Duodenal mucosa (tissue), 2 donors: Measurements from ENCODE around the gene KCNJ9.

Experiments used
- H3K27ac ChIP-seq: one replicate; pipeline ENCODE4 v1.7.0; 2013; ENCODE audit warnings: low read depth, low read length
- H3K27me3 ChIP-seq, 2 donors: one replicate each; pipeline ENCODE4 v1.7.0; 2013; ENCODE audit warnings: low read length in 2 of 2, control low read depth in 1 of 2; ENCODE audit not compliant: insufficient read depth in 2 of 2, control insufficient read depth in 1 of 2
- H3K36me3 ChIP-seq, 2 donors: one replicate each; pipeline ENCODE4 v1.7.0; 2013; ENCODE audit warnings: low read length in 2 of 2, control low read depth in 1 of 2; ENCODE audit not compliant: insufficient read depth in 2 of 2, control insufficient read depth in 1 of 2
- H3K4me1 ChIP-seq, 2 donors: one replicate each; pipeline ENCODE4 v1.7.0; 2013; ENCODE audit warnings: low read length in 2 of 2, control low read depth in 1 of 2; ENCODE audit not compliant: insufficient read depth in 2 of 2, control insufficient read depth in 1 of 2
- H3K4me3 ChIP-seq, 2 donors: one replicate each; pipeline ENCODE4 v1.7.0; 2013; ENCODE audit warnings: low read length in 2 of 2, low read depth in 1 of 2
- H3K9ac ChIP-seq, 2 donors: one replicate each; pipeline ENCODE4 v1.7.0; 2013; ENCODE audit warnings: low read length in 2 of 2, low read depth in 1 of 2
- H3K9me3 ChIP-seq, 2 donors: one replicate each; pipeline ENCODE4 v1.7.0; 2013; ENCODE audit warnings: low read length in 2 of 2, control low read depth in 1 of 2; ENCODE audit not compliant: control insufficient read depth in 1 of 2

The KCNJ9 gene

DNA sequence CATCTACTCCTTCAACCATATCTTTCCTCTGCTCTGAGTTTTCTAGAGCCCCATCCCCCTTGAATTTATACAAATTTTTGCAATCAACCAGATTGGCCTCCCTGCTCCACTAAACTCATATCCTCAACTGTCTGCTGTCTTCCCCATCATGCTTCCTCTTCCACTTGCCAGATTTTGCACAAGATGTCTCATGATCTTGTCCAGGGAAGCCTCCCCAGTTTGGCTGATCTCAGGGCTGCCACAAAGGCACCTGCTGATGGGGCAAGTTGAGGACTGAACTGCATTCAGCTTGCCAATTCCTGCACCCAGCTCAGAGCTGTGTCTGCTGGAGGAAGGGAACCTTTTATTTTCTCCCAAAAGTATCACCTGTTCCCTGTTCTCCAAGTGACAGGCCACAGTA is 3.9 kb upstream of the KCNJ9 start:
- Histone ChIP-seq H3K9me3 (no peaks in the 10 kb centered on the region), H3K9ac (no peak overlapping the region), H3K4me1 (peaks cover 0 to 6% of the 10 kb centered on the region in 2 donors), H3K36me3 (no peaks in the 10 kb centered on the region), H3K27me3 (peaks cover 32 to 33% of the 10 kb centered on the region in 2 donors), H3K4me3 (no peak overlapping the region), H3K27ac (no peak overlapping the region)

DNA sequence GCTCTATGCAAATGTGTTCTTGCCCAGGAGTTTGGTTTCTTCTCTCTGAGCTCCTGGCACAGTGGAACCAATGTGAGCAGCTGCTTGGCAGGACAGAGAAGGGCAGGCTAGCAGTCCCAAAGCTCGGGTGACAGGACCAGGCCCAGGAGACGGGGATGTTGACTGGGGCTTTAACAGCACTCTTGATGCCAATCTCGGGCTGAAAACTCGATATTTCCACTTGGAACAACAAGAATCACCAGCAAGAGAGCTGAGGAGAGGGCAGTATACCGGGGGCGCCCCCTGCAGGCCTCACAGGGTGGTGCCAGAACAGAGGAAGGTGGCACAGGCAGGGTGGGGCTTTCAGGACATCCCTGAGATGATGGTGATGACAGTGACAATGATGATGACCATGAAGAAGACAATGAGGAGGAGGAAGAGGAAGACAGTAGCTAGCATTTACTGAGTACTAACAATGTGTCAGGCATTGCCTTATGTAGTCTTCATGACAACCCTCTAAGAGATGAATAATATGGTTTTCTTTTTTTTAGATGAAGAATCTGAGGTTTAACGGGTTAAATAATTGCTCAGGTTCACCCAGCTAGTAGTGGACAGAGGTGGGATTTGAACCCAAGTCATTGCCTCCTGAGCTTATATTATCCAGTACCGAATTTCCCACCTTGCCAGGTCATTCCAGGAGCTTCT is 2.7 kb upstream of the KCNJ9 start:
- no peaks in the 10 kb centered on the region for H3K9me3 ChIP-seq
- H3K9ac ChIP-seq: no peak overlapping the region
- no peaks in the 10 kb centered on the region for H3K36me3 ChIP-seq
- H3K27ac ChIP-seq: no peak overlapping the region
- H3K27me3 ChIP-seq: peaks cover 43% of the 10 kb centered on the region in 2 donors
- H3K4me1 ChIP-seq: peaks cover 0 to 6% of the 10 kb centered on the region in 2 donors
- H3K4me3 ChIP-seq: no peak overlapping the region

DNA sequence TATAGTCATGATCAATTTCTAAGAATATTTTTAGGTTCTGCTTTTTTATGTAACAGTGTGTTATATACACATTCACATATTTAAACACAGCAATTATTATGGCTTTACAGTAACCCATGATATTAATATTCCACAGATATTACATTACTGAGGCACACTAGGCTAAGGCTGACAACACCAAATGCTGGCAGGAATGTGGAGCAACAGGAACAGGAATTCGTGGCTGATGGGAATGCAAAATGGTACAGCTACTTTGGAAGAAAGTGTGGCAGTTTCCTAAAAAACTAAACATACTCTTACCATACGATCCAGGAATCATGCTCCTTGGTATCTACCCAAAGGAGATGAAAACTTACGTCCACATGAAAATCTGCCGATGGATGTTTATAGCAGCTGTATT is 1.9 kb upstream of the KCNJ9 start:
- H3K27me3 ChIP-seq: peaks cover 43% of the 10 kb centered on the region in 2 donors

GRCh38 chr1:160080381-160081100 is 797 bp upstream of the KCNJ9 start:
- Histone ChIP-seq H3K9me3 (no peaks in the 10 kb centered on the region), H3K27ac (no peak overlapping the region), H3K4me1 (peaks cover 0 to 10% of the 10 kb centered on the region in 2 donors), H3K9ac (no peak overlapping the region), H3K36me3 (no peaks in the 10 kb centered on the region), H3K4me3 (no peak overlapping the region), H3K27me3 (peaks cover 43% of the 10 kb centered on the region in 2 donors)

More for the DNA sequence above, 1.9 kb upstream of the KCNJ9 start:
- Histone ChIP-seq H3K4me3 (no peak overlapping the region), H3K27ac (no peak overlapping the region), H3K9ac (no peak overlapping the region), H3K36me3 (no peaks in the 10 kb centered on the region), H3K9me3 (no peaks in the 10 kb centered on the region), H3K4me1 (peaks cover 0 to 10% of the 10 kb centered on the region in 2 donors)

GRCh38 chr1:160082487-160082886 is 1.1 kb downstream of the KCNJ9 start:
- Histone ChIP-seq H3K27ac (no peak overlapping the region), H3K9ac (no peak overlapping the region), H3K4me1 (peaks cover 0 to 10% of the 10 kb centered on the region in 2 donors), H3K9me3 (no peaks in the 10 kb centered on the region), H3K4me3 (no peak overlapping the region), H3K27me3 (peaks cover 43% of the 10 kb centered on the region in 2 donors), H3K36me3 (no peaks in the 10 kb centered on the region)

DNA sequence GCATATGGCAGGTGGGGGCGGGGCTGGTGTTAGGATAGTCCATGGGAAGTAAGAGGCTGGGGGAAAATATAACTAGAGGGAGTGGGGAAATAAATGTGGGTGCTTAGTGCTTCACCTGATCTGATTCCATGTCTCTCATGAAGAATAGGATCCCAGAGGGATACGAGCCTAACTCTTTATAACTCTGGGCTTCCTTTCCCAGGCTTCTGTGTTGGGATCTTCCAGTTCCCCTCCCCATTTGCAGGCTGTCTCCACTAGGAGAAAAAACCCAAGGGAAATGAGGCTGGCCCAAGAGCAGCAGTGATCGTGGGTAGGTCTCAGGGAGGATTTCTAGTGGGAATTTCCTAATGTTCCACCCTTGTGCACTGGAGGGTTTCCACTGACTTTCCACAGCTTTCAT is 1.6 kb downstream of the KCNJ9 start:
- Histone ChIP-seq H3K9me3 (no peaks in the 10 kb centered on the region), H3K27me3 (peaks cover 43% of the 10 kb centered on the region in 2 donors), H3K36me3 (peaks cover 0 to 2% of the 10 kb centered on the region in 2 donors), H3K9ac (no peak overlapping the region), H3K4me1 (peaks cover 0 to 10% of the 10 kb centered on the region in 2 donors), H3K27ac (no peak overlapping the region), H3K4me3 (no peak overlapping the region)

DNA sequence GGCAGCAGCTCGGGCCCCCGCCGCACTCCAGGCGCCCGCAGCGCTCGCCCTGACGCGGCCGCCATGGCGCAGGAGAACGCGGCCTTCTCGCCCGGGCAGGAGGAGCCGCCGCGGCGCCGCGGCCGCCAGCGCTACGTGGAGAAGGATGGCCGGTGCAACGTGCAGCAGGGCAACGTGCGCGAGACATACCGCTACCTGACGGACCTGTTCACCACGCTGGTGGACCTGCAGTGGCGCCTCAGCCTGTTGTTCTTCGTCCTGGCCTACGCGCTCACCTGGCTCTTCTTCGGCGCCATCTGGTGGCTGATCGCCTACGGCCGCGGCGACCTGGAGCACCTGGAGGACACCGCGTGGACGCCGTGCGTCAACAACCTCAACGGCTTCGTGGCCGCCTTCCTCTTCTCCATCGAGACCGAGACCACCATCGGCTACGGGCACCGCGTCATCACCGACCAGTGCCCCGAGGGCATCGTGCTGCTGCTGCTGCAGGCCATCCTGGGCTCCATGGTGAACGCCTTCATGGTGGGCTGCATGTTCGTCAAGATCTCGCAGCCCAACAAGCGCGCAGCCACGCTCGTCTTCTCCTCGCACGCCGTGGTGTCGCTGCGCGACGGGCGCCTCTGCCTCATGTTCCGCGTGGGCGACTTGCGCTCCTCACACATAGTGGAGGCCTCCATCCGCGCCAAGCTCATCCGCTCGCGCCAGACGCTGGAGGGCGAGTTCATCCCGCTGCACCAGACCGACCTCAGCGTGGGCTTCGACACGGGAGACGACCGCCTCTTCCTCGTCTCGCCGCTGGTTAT is 2.8 kb downstream of the KCNJ9 start:
- H3K36me3 ChIP-seq: peaks cover 0 to 14% of the 10 kb centered on the region in 2 donors
- H3K4me1 ChIP-seq: peaks cover 0 to 5% of the 10 kb centered on the region in 2 donors
- H3K27ac ChIP-seq: no peak overlapping the region
- H3K4me3 ChIP-seq: peak overlapping the region; percentile 51 to 62
- H3K9me3 ChIP-seq: no peaks in the 10 kb centered on the region
- H3K27me3 ChIP-seq: peaks cover 33 to 40% of the 10 kb centered on the region in 2 donors
- no peak overlapping the region for H3K9ac ChIP-seq

- Histone ChIP-seq H3K27ac (no peak overlapping the region), H3K4me3 (no peak overlapping the region), H3K9me3 (no peaks in the 10 kb centered on the region), H3K27me3 (peaks cover 33 to 36% of the 10 kb centered on the region in 2 donors), H3K36me3 (peaks cover 0 to 14% of the 10 kb centered on the region in 2 donors), H3K4me1 (peaks cover 0 to 5% of the 10 kb centered on the region in 2 donors), H3K9ac (no peak overlapping the region)
Measured at GRCh38 chr1:160084771-160085321, 3.5 kb downstream of the KCNJ9 start.

- no peak overlapping the region for H3K27ac ChIP-seq
- H3K4me1 ChIP-seq: peaks cover 0 to 5% of the 10 kb centered on the region in 2 donors
- H3K9me3 ChIP-seq: no peaks in the 10 kb centered on the region
- H3K27me3 ChIP-seq: peaks cover 25 to 26% of the 10 kb centered on the region in 2 donors
- peaks cover 0 to 19% of the 10 kb centered on the region in 2 donors for H3K36me3 ChIP-seq
- H3K9ac ChIP-seq: no peak overlapping the region
- H3K4me3 ChIP-seq: no peak overlapping the region
Measured at GRCh38 chr1:160085686-160086455, 4.5 kb downstream of the KCNJ9 start.
